HG03280 (cell line): Measurements from ENCODE around the gene P2RY11.

Source experiments
- ATAC-seq: cut with Tn5 transposase; IDR thresholded peaks from one replicate; pipeline ENCODE4 v1.9.1; 2021; ENCODE audit warnings: mild to moderate bottlenecking, moderate library complexity; ENCODE audit not compliant: unreplicated experiment

The P2RY11 gene

GRCh38 chr19:10112895-10113591 lies 1.6 kb downstream of the P2RY11 start:
- ATAC-seq, result no peak

- ATAC-seq, result no peak
These were observed 2.1 kb downstream of the P2RY11 start for GRCh38 chr19:10113592-10113963.

- ATAC-seq, result no peak
These were observed 2.6 kb downstream of the P2RY11 start for GRCh38 chr19:10113964-10114650.

GRCh38 chr19:10114651-10115391 lies 3.3 kb downstream of the P2RY11 start:
- no peak for ATAC-seq

GRCh38 chr19:10115392-10116084 lies 4.0 kb downstream of the P2RY11 start:
- no peak for ATAC-seq

GRCh38 chr19:10116085-10116865 lies 4.8 kb downstream of the P2RY11 start:
- no peak for ATAC-seq

- no peak for ATAC-seq
These were observed 5.5 kb downstream of the P2RY11 start for GRCh38 chr19:10116866-10117616.

GRCh38 chr19:10118960-10119359 lies 7.5 kb downstream of the P2RY11 start:
- ATAC-seq, result no peak

- ATAC-seq, result no peak
These were observed 9.2 kb downstream of the P2RY11 start for GRCh38 chr19:10120538-10121189.

GRCh38 chr19:10122045-10122444 lies 10.6 kb downstream of the P2RY11 start:
- ATAC-seq, result no peak

GRCh38 chr19:10124429-10124828 lies 12.9 kb downstream of the P2RY11 start:
- ATAC-seq, result no peak

GRCh38 chr19:10126213-10126639 lies 14.7 kb downstream of the P2RY11 start:
- no peak for ATAC-seq

- no peak for ATAC-seq
These were observed 21.4 kb downstream of the P2RY11 start for GRCh38 chr19:10132905-10133304.

GRCh38 chr19:10133596-10133995 lies 22.1 kb downstream of the P2RY11 start:
- no peak for ATAC-seq

GRCh38 chr19:10134040-10134439 lies 22.5 kb downstream of the P2RY11 start:
- no peak for ATAC-seq

- ATAC-seq, result no peak
These were observed 24.2 kb downstream of the P2RY11 start for GRCh38 chr19:10135551-10136334.

- ATAC-seq, result no peak
These were observed 25.4 kb downstream of the P2RY11 start for GRCh38 chr19:10136936-10137335.
